ENCODE measurements around the gene TMCC2. TPM values are rescaled to one million over a fixed set of nuclear protein-coding genes. Genes with fewer than 3 reads are reported as not detected.
"Not testable (repeated sequence)": the region's sequence is repeated elsewhere in the genome, so short reads cannot be mapped to it uniquely, and the experiment has no call there.

Gene TMCC2
- total RNA-seq, 1 experiment from 2014 or later, result 3.3 TPM

GRCh38 chr1:205280666-205281395 lies 53.1 kb downstream of the TMCC2 start:
- DNase-seq (ENCODE audit: low read depth), result not testable (repeated sequence)

- no peak for DNase-seq (ENCODE audit: low read depth)
These were observed 55.8 kb downstream of the TMCC2 start for GRCh38 chr1:205283270-205284147.

GRCh38 chr1:205284420-205285144 lies 56.8 kb downstream of the TMCC2 start:
- DNase-seq (ENCODE audit: low read depth), result peak; percentile 98

- no peak for DNase-seq (ENCODE audit: low read depth)
These were observed 57.8 kb downstream of the TMCC2 start for GRCh38 chr1:205285381-205286101.

- peak; percentile 77 for DNase-seq (ENCODE audit: low read depth)
These were observed 58.7 kb downstream of the TMCC2 start for GRCh38 chr1:205286335-205286950.

GRCh38 chr1:205287076-205287475 lies 59.3 kb downstream of the TMCC2 start:
- DNase-seq (ENCODE audit: low read depth), result no peak

GRCh38 chr1:205287767-205288559 lies 60.2 kb downstream of the TMCC2 start:
- peak; percentile 83 for DNase-seq (ENCODE audit: low read depth)

GRCh38 chr1:205291596-205291995 lies 63.9 kb downstream of the TMCC2 start:
- no peak for DNase-seq (ENCODE audit: low read depth)

GRCh38 chr1:205293350-205294074 lies 65.8 kb downstream of the TMCC2 start:
- DNase-seq (ENCODE audit: low read depth), result no peak

GRCh38 chr1:205294175-205294917 lies 66.6 kb downstream of the TMCC2 start:
- peak; percentile 95 for DNase-seq (ENCODE audit: low read depth)

GRCh38 chr1:205294934-205295333 lies 67.2 kb downstream of the TMCC2 start:
- DNase-seq (ENCODE audit: low read depth), result no peak

GRCh38 chr1:205296154-205296553 lies 68.4 kb downstream of the TMCC2 start:
- DNase-seq (ENCODE audit: low read depth), result no peak

GRCh38 chr1:205297546-205298177 lies 69.9 kb downstream of the TMCC2 start:
- DNase-seq (ENCODE audit: low read depth), result not testable (repeated sequence)

GRCh38 chr1:205298191-205298994 lies 70.6 kb downstream of the TMCC2 start:
- DNase-seq (ENCODE audit: low read depth), result peak; percentile 96

GRCh38 chr1:205300149-205300548 lies 72.4 kb downstream of the TMCC2 start:
- DNase-seq (ENCODE audit: low read depth), result no peak

- peak; percentile 80 for DNase-seq (ENCODE audit: low read depth)
These were observed 73.6 kb downstream of the TMCC2 start for GRCh38 chr1:205301205-205301821.

Measured in LHCN-M2 (cell line).